ENCODE results near the gene SERPINA3.

DNA sequence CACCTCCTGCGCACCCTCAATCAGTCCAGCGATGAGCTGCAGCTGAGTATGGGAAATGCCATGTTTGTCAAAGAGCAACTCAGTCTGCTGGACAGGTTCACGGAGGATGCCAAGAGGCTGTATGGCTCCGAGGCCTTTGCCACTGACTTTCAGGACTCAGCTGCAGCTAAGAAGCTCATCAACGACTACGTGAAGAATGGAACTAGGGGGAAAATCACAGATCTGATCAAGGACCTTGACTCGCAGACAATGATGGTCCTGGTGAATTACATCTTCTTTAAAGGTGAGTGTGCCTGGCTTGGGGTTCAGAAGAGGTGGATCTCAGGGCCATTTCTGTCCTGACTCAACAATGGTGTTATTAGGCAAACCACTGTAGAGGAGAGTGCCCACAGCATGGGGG lies 2.6 kb downstream of the SERPINA3 start:
- TF ChIP-seq, protein P1, sequence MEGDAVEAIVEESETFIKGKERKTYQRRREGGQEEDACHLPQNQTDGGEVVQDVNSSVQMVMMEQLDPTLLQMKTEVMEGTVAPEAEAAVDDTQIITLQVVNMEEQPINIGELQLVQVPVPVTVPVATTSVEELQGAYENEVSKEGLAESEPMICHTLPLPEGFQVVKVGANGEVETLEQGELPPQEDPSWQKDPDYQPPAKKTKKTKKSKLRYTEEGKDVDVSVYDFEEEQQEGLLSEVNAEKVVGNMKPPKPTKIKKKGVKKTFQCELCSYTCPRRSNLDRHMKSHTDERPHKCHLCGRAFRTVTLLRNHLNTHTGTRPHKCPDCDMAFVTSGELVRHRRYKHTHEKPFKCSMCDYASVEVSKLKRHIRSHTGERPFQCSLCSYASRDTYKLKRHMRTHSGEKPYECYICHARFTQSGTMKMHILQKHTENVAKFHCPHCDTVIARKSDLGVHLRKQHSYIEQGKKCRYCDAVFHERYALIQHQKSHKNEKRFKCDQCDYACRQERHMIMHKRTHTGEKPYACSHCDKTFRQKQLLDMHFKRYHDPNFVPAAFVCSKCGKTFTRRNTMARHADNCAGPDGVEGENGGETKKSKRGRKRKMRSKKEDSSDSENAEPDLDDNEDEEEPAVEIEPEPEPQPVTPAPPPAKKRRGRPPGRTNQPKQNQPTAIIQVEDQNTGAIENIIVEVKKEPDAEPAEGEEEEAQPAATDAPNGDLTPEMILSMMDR (IDR thresholded peaks at IDR 0.05) = no peak
- TF ChIP-seq POLR2AphosphoS5 (IDR thresholded peaks at IDR 0.05) = no peak
- TF ChIP-seq EP300 (IDR thresholded peaks at IDR 0.05) = no peak
- no peak for TF ChIP-seq POLR2A (IDR thresholded peaks at IDR 0.05)

Measured in sigmoid colon (tissue), 4 donors.